IMR-90 (cell line): ENCODE measurements around the gene HAVCR2. TPM values are rescaled to one million over a fixed set of nuclear protein-coding genes. Genes with fewer than 3 reads are reported as not detected.

Experiments
- ATAC-seq: fragments of 200-7000 bp; cut with Tn5 transposase; 2 replicates; pipeline ENCODE4 v1.9.1; 2020; ENCODE audit warnings: low read depth, mild to moderate bottlenecking, moderate library complexity
- BruUV-seq: library from RNA; stranded (reverse); fragments of 400-500 nt; replicated peaks from 2 replicates; lab custom pipeline; 2021; lab: Mats Ljungman, UMichigan
- CTCF ChIA-PET: fragments of 300-600 bp; formaldehyde crosslinking; extraction: SDS; loops from one replicate; lab custom pipeline; 2021; ENCODE audit warnings: antibody characterized with exemption; lab: Yijun Ruan, JAX
- POLR2A ChIA-PET: fragments of 300-600 bp; sonication (Branson Sonifier 250); formaldehyde crosslinking; loops from one replicate; lab custom pipeline; 2022; ENCODE audit warnings: antibody characterized with exemption; ENCODE audit not compliant: unreplicated experiment; lab: Charles Lee
- DNase-seq: peaks from one replicate; pipeline ENCODE4 v3.0.0; 2013
- H2AFZ ChIP-seq: replicated peaks from 2 replicates; pipeline ENCODE3; 2013; ENCODE audit warnings: low read length, mild to moderate bottlenecking; ENCODE audit not compliant: poor library complexity
- H2AK5ac ChIP-seq: 2 replicates; pipeline ENCODE4 v1.6.1; 2013; ENCODE audit warnings: low read depth, low read length, inconsistent platforms
- H2AK9ac ChIP-seq: replicated peaks from 2 replicates; pipeline ENCODE3; 2013; ENCODE audit warnings: mild to moderate bottlenecking, low read depth, low read length, moderate library complexity; ENCODE audit not compliant: poor library complexity
- H2BK120ac ChIP-seq: 2 replicates; pipeline ENCODE4 v1.6.1; 2013; ENCODE audit warnings: low read depth, low read length, inconsistent platforms
- H2BK15ac ChIP-seq: 3 replicates; pipeline ENCODE4 v1.6.1; 2013; ENCODE audit warnings: low read depth, low read length, inconsistent platforms
- H2BK20ac ChIP-seq: 2 replicates; pipeline ENCODE4 v1.6.1; 2013; ENCODE audit warnings: low read depth, mild to moderate bottlenecking, inconsistent platforms, low read length, moderate library complexity
- H2BK5ac ChIP-seq: 2 replicates; pipeline ENCODE4 v1.6.1; 2013; ENCODE audit warnings: mild to moderate bottlenecking, low read depth, low read length, inconsistent platforms; ENCODE audit not compliant: poor library complexity, severe bottlenecking
- H3K14ac ChIP-seq: replicated peaks from 2 replicates; pipeline ENCODE4 v1.6.1; 2013; ENCODE audit warnings: low read depth, low read length, inconsistent platforms
- H3K18ac ChIP-seq: 2 replicates; pipeline ENCODE4 v1.6.1; 2013; ENCODE audit warnings: low read depth, low read length, control low read depth
- H3K23ac ChIP-seq: 2 replicates; pipeline ENCODE4 v1.6.1; 2013; ENCODE audit warnings: low read depth, low read length, inconsistent platforms
- H3K27ac ChIP-seq: 2 replicates; pipeline ENCODE4 v1.5.1; 2013; ENCODE audit warnings: mild to moderate bottlenecking, control low read depth, low read length; ENCODE audit not compliant: insufficient read depth
- H3K27me3 ChIP-seq: 2 replicates; pipeline ENCODE4 v1.6.1; 2013; ENCODE audit warnings: low read length; ENCODE audit not compliant: control insufficient read depth, insufficient read depth
- H3K36me3 ChIP-seq: 2 replicates; pipeline ENCODE4 v1.6.1; 2013; ENCODE audit warnings: low read length, mixed read lengths; ENCODE audit not compliant: control insufficient read depth, insufficient read depth
- H3K4ac ChIP-seq: 2 replicates; pipeline ENCODE4 v1.6.1; 2013; ENCODE audit warnings: low read depth, low read length, inconsistent platforms
- H3K4me1 ChIP-seq: 2 replicates; pipeline ENCODE4 v1.6.1; 2013; ENCODE audit warnings: low read length, mixed read lengths; ENCODE audit not compliant: control insufficient read depth, insufficient read depth
- H3K4me2 ChIP-seq: 2 replicates; pipeline ENCODE4 v1.6.1; 2013; ENCODE audit warnings: low read depth, mild to moderate bottlenecking, control low read depth, low read length, moderate library complexity
- H3K4me3 ChIP-seq: 2 replicates; pipeline ENCODE4 v1.5.1; 2013; ENCODE audit warnings: low read depth, mild to moderate bottlenecking, control low read depth, low read length, moderate library complexity; ENCODE audit not compliant: insufficient read depth
- H3K56ac ChIP-seq: 2 replicates; pipeline ENCODE4 v1.6.1; 2013; ENCODE audit warnings: low read length, inconsistent platforms; ENCODE audit not compliant: insufficient read depth; ENCODE audit errors: extremely low read depth
- H3K79me1 ChIP-seq, 2 experiments: 2 replicates each; pipeline ENCODE4 v1.6.1; 2013; ENCODE audit warnings: low read length in 2 of 2, inconsistent platforms in 1 of 2, low read depth in 1 of 2
- H3K9ac ChIP-seq: 2 replicates; pipeline ENCODE4 v1.6.1; 2013; ENCODE audit warnings: low read depth, low read length, control low read depth
- H3K9me1 ChIP-seq: 2 replicates; pipeline ENCODE4 v1.6.1; 2013; ENCODE audit warnings: low read length, inconsistent platforms; ENCODE audit not compliant: insufficient read depth
- H3K9me3 ChIP-seq: 2 replicates; pipeline ENCODE4 v1.6.1; 2013; ENCODE audit warnings: low read length; ENCODE audit not compliant: control insufficient read depth, insufficient read depth
- H4K20me1 ChIP-seq: 2 replicates; pipeline ENCODE4 v1.6.1; 2013; ENCODE audit warnings: low read length, inconsistent platforms; ENCODE audit not compliant: insufficient read depth
- H4K5ac ChIP-seq: 2 replicates; pipeline ENCODE4 v1.6.1; 2013; ENCODE audit warnings: mild to moderate bottlenecking, low read depth, low read length, control low read depth
- H4K8ac ChIP-seq, 2 experiments: 2 replicates each; pipeline ENCODE4 v1.6.1; 2013; ENCODE audit warnings: low read depth in 2 of 2, low read length in 2 of 2, control low read depth in 1 of 2, inconsistent platforms in 1 of 2
- H4K91ac ChIP-seq: 2 replicates; pipeline ENCODE4 v1.6.1; 2013; ENCODE audit warnings: low read depth, low read length, inconsistent platforms; ENCODE audit not compliant: insufficient read depth
- BHLHE40 ChIP-seq: fragments of 150-350 bp; IDR thresholded peaks from 2 replicates; pipeline ENCODE4 v1.6.1; 2016; ENCODE audit warnings: mild to moderate bottlenecking, low read depth, low read length
- CEBPB ChIP-seq: IDR thresholded peaks from 2 replicates; pipeline ENCODE4 v1.6.1; 2012; ENCODE audit warnings: low read depth, low read length, improper control_type of control experiment
- CHD1 ChIP-seq: IDR thresholded peaks from 2 replicates; pipeline ENCODE4 v1.6.1; 2012; ENCODE audit warnings: low read depth, low read length, improper control_type of control experiment
- CTCF ChIP-seq: conservative IDR thresholded peaks from 2 replicates; pipeline ENCODE4 v1.5.1; 2012; ENCODE audit warnings: mild to moderate bottlenecking, low read depth, low read length, improper control_type of control experiment
- FOS ChIP-seq: fragments of 150-350 bp; IDR thresholded peaks from 2 replicates; pipeline ENCODE4 v1.6.1; 2016; ENCODE audit warnings: low read depth, low read length
- MAFK ChIP-seq: IDR thresholded peaks from 2 replicates; pipeline ENCODE4 v1.6.1; 2012; ENCODE audit warnings: low read depth, low read length, improper control_type of control experiment
- MAZ ChIP-seq: IDR thresholded peaks from 2 replicates; pipeline ENCODE4 v1.6.1; 2012; ENCODE audit warnings: low read depth, mild to moderate bottlenecking, low read length, improper control_type of control experiment, moderate library complexity, borderline replicate concordance
- MXI1 ChIP-seq: IDR thresholded peaks from 2 replicates; pipeline ENCODE4 v1.6.1; 2012; ENCODE audit warnings: low read depth, mild to moderate bottlenecking, low read length, moderate library complexity, borderline replicate concordance
- RAD21 ChIP-seq: IDR thresholded peaks from 2 replicates; pipeline ENCODE4 v1.6.1; 2012; ENCODE audit warnings: low read length, improper control_type of control experiment
- RFX5 ChIP-seq: IDR thresholded peaks from 2 replicates; pipeline ENCODE4 v1.8.0; 2012; ENCODE audit warnings: low read depth, mild to moderate bottlenecking, low read length, moderate library complexity
- SMC3 ChIP-seq: fragments of 150-350 bp; IDR thresholded peaks from 2 replicates; pipeline ENCODE4 v1.6.1; 2016; ENCODE audit warnings: low read depth, mild to moderate bottlenecking, antibody characterized with exemption, low read length, moderate library complexity
- USF2 ChIP-seq: fragments of 150-350 bp; IDR thresholded peaks from 2 replicates; pipeline ENCODE4 v1.6.1; 2017; ENCODE audit warnings: mild to moderate bottlenecking, antibody characterized with exemption, low read length, low read depth
- WGBS, 2 experiments: methylation state at CpG; one replicate each; pipeline versions ENCODE4 v1.1.5 to v1.1.7; 2013; ENCODE audit warnings: missing lambda C conversion rate in 2 of 2; ENCODE audit not compliant: insufficient read length in 1 of 2; ENCODE audit errors: extremely low coverage in 2 of 2; 5-methylcytosine and 5-hydroxymethylcytosine counted together
- dilution Hi-C: fragments of 300-500 bp; cut with HindIII; formaldehyde crosslinking; loops from one replicate; pipeline ENCODE4 v1.14.3; 2018; ENCODE audit warnings: low sequenced_read_pairs; ENCODE audit not compliant: unreplicated experiment
- in situ Hi-C: fragments of 300-500 bp; cut with MboI; formaldehyde crosslinking; loops from 3 replicates; pipeline ENCODE4 v1.14.3; 2019; ENCODE audit warnings: low sequenced_read_pairs, inconsistent platforms, mixed read lengths
- intact Hi-C: fragments of 100-400 bp; cut with micrococcal nuclease; formaldehyde crosslinking; loops from 2 replicates; pipeline ENCODE4 v1.10.0; 2022
- polyA plus RNA-seq, 3 experiments: library from polyadenylated mRNA; depleted of rRNA; stranded (reverse); fragments of >200 nt; gene quantifications; 2 replicates each; pipeline ENCODE4 v1.2.3, GENCODE V29; 2012; ENCODE audit warnings: low replicate concordance in 1 of 3
- total RNA-seq: library from RNA; depleted of rRNA; stranded (reverse); fragments of >200 nt; gene quantifications from 2 replicates; pipeline ENCODE4 v1.2.3, GENCODE V29; 2012

Gene HAVCR2
- total and polyA plus RNA-seq, 2 of the 4 experiments (the other 2 are of a cell fraction): under 0.01 to 0.07 TPM

GRCh38 chr5:157088342-157088990 lies 20.4 kb downstream of the HAVCR2 start:
- Histone ChIP-seq H4K91ac (no peak overlapping the region), H3K27ac (no peak overlapping the region), H3K14ac (no peak overlapping the region), H3K4me2 (no peak overlapping the region), H3K79me1 (no peaks in the 10 kb centered on the region), H4K8ac (no peak overlapping the region), H2AFZ (no peak overlapping the region), H2AK5ac (no peak overlapping the region), H3K27me3 (no peaks in the 10 kb centered on the region), H3K18ac (no peak overlapping the region), H3K23ac (no peak overlapping the region), H2BK15ac (no peak overlapping the region), H4K5ac (no peak overlapping the region), H2BK20ac (no peak overlapping the region), H3K4ac (no peak overlapping the region), H3K36me3 (no peaks in the 10 kb centered on the region), H2AK9ac (no peak overlapping the region), H3K56ac (no peak overlapping the region), H3K4me1 (no peaks in the 10 kb centered on the region), H4K20me1 (no peaks in the 10 kb centered on the region), H3K4me3 (no peak overlapping the region), H3K9ac (no peak overlapping the region), H2BK5ac (no peak overlapping the region), H3K9me3 (no peaks in the 10 kb centered on the region), H2BK120ac (no peak overlapping the region), H3K9me1 (no peaks in the 10 kb centered on the region)
- dilution Hi-C loops: no loop called here
- DNase-seq (no peak), ATAC-seq (no peak)
- no TSS peak for BruUV-seq
- ChIA-PET CTCF (no interaction called here), POLR2A (no interaction called here)
- intact Hi-C loops: no loop called here
- in situ Hi-C loops: no loop called here
- no CpG with 5 or more reads among the region's 3 CpGs for WGBS, 2 experiments
- TF ChIP-seq CEBPB: no peak
- no peak for TF ChIP-seq CTCF
- TF ChIP-seq BHLHE40: no peak
- no peak for TF ChIP-seq FOS
- no peak for TF ChIP-seq SMC3
- TF ChIP-seq MXI1: no peak
- TF ChIP-seq MAZ: no peak
- no peak for TF ChIP-seq MAFK
- no peak for TF ChIP-seq RFX5
- no peak for TF ChIP-seq RAD21
- TF ChIP-seq USF2: no peak
- TF ChIP-seq CHD1: no peak
